GM20431 (cell line): ENCODE data around the gene EFHD2.

ENCODE experiments used
- in situ Hi-C: fragments of 300-500 bp; cut with MseI, MboI; formaldehyde crosslinking; loops from one replicate; pipeline ENCODE4 v1.15.0; 2020; ENCODE audit warnings: low sequenced_read_pairs; ENCODE audit not compliant: unreplicated experiment

EFHD2 gene

GRCh38 chr1:15427280-15427666 is 17.6 kb downstream of the EFHD2 start:
- in situ Hi-C loops = loop anchor here (25.0 kb wide), 1 partner anchor 315 kb away; no protein-coding TSS in a partner anchor

- in situ Hi-C loops = loop anchor here (25.0 kb wide), 1 partner anchor 316 kb away; no protein-coding TSS in a partner anchor
Measured at GRCh38 chr1:15428252-15428651, 18.6 kb downstream of the EFHD2 start.

- in situ Hi-C loops = loop anchor here (25.0 kb wide), 1 partner anchor 317 kb away; no protein-coding TSS in a partner anchor
Measured at GRCh38 chr1:15428815-15429435, 19.2 kb downstream of the EFHD2 start.

- in situ Hi-C loops = loop anchor here (25.0 kb wide), 1 partner anchor 317 kb away; no protein-coding TSS in a partner anchor
Measured at GRCh38 chr1:15429701-15430149, 20.0 kb downstream of the EFHD2 start.

GRCh38 chr1:15430787-15431570 is 21.3 kb downstream of the EFHD2 start:
- in situ Hi-C loops = loop anchor here (25.0 kb wide), 1 partner anchor 319 kb away; no protein-coding TSS in a partner anchor

GRCh38 chr1:15431571-15431948 is 21.9 kb downstream of the EFHD2 start:
- in situ Hi-C loops = loop anchor here (25.0 kb wide), 1 partner anchor 319 kb away; no protein-coding TSS in a partner anchor

GRCh38 chr1:15432324-15432723 is 22.6 kb downstream of the EFHD2 start:
- in situ Hi-C loops = loop anchor here (25.0 kb wide), 1 partner anchor 320 kb away; no protein-coding TSS in a partner anchor

GRCh38 chr1:15433471-15433870 is 23.8 kb downstream of the EFHD2 start:
- in situ Hi-C loops = loop anchor here (25.0 kb wide), 1 partner anchor 321 kb away; no protein-coding TSS in a partner anchor

- in situ Hi-C loops = loop anchor here (5.0 to 25.0 kb wide), 2 partner anchors 112 to 322 kb away; no protein-coding TSS in a partner anchor
Measured at GRCh38 chr1:15434739-15435138, 25.1 kb downstream of the EFHD2 start.

GRCh38 chr1:15435239-15436077 is 25.8 kb downstream of the EFHD2 start:
- in situ Hi-C loops = loop anchor here (5.0 to 25.0 kb wide), 2 partner anchors 113 to 323 kb away; no protein-coding TSS in a partner anchor

GRCh38 chr1:15436881-15437442 is 27.3 kb downstream of the EFHD2 start:
- in situ Hi-C loops = loop anchor here (5.0 to 25.0 kb wide), 2 partner anchors 115 to 325 kb away; no protein-coding TSS in a partner anchor

- in situ Hi-C loops = loop anchor here (5.0 to 25.0 kb wide), 2 partner anchors 117 to 327 kb away; no protein-coding TSS in a partner anchor
Measured at GRCh38 chr1:15439325-15439724, 29.6 kb downstream of the EFHD2 start.

- in situ Hi-C loops = loop anchor here (25.0 kb wide), 1 partner anchor 328 kb away; no protein-coding TSS in a partner anchor
Measured at GRCh38 chr1:15440357-15440756, 30.7 kb downstream of the EFHD2 start.

GRCh38 chr1:15441247-15441646 is 31.6 kb downstream of the EFHD2 start:
- in situ Hi-C loops = loop anchor here (25.0 kb wide), 1 partner anchor 329 kb away; no protein-coding TSS in a partner anchor

GRCh38 chr1:15442119-15442518 is 32.4 kb downstream of the EFHD2 start:
- in situ Hi-C loops = loop anchor here (25.0 kb wide), 1 partner anchor 330 kb away; no protein-coding TSS in a partner anchor

GRCh38 chr1:15442759-15443158 is 33.1 kb downstream of the EFHD2 start:
- in situ Hi-C loops = loop anchor here (25.0 kb wide), 1 partner anchor 330 kb away; no protein-coding TSS in a partner anchor

- in situ Hi-C loops = loop anchor here (25.0 kb wide), 1 partner anchor 331 kb away; no protein-coding TSS in a partner anchor
Measured at GRCh38 chr1:15443281-15443680, 33.6 kb downstream of the EFHD2 start.

GRCh38 chr1:15444468-15445389 is 35.0 kb downstream of the EFHD2 start:
- in situ Hi-C loops = loop anchor here (25.0 kb wide), 1 partner anchor 332 kb away; no protein-coding TSS in a partner anchor
